B cell (primary cell): ENCODE data around the gene ZNRF2.

Experiments
- EZH2 ChIP-seq: IDR thresholded peaks from 2 replicates; pipeline ENCODE4 v1.6.1; 2012; ENCODE audit warnings: borderline replicate concordance, low read depth, mild to moderate bottlenecking, moderate library complexity, low read length; ENCODE audit not compliant: insufficient read depth, poor library complexity, severe bottlenecking
- TF ChIP-seq, protein P1 (sequence below): fragments of 200-600 bp; IDR thresholded peaks from one replicate; pipeline ENCODE4 v1.8.0; 2022; ENCODE audit warnings: antibody characterized with exemption, mild to moderate bottlenecking

DNA sequence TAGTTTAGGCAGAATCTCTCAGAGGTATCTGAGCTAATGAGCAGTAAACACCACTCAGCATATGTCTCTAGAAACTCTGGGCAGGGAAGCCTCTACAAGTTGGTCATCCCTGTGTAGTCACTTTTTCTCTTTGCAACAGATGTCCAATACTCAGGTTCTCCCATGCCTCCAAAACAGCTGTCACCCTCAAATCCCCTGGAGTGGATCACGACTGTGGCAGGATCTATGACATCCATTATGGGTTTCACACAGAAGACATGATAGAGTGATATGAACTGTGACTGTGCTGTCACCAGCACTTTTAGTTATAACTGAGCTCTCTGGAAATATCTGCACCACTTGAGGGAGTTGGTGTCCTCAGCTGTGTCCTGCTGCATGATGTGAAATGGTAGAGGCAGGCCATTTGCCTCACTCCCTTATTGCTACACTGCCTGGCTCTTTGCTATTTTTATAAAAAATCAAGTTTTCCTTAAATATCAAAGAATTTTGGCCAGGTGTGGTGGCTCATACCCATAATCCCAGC lies 24.1 kb upstream of the ZNRF2 start:
- TF ChIP-seq, protein P1, sequence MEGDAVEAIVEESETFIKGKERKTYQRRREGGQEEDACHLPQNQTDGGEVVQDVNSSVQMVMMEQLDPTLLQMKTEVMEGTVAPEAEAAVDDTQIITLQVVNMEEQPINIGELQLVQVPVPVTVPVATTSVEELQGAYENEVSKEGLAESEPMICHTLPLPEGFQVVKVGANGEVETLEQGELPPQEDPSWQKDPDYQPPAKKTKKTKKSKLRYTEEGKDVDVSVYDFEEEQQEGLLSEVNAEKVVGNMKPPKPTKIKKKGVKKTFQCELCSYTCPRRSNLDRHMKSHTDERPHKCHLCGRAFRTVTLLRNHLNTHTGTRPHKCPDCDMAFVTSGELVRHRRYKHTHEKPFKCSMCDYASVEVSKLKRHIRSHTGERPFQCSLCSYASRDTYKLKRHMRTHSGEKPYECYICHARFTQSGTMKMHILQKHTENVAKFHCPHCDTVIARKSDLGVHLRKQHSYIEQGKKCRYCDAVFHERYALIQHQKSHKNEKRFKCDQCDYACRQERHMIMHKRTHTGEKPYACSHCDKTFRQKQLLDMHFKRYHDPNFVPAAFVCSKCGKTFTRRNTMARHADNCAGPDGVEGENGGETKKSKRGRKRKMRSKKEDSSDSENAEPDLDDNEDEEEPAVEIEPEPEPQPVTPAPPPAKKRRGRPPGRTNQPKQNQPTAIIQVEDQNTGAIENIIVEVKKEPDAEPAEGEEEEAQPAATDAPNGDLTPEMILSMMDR: no peak
- TF ChIP-seq EZH2: no peak
